GM21528 (cell line): ENCODE results near the gene SLC44A5.
"Not testable (repeated sequence)": the region's sequence is repeated elsewhere in the genome, so short reads cannot be mapped to it uniquely, and the experiment has no call there.

Source experiments
- ATAC-seq: cut with Tn5 transposase; IDR thresholded peaks from one replicate; pipeline ENCODE4 v1.9.1; 2021; ENCODE audit warnings: mild to moderate bottlenecking, moderate library complexity; ENCODE audit not compliant: unreplicated experiment, low FRiP score

Gene SLC44A5

DNA sequence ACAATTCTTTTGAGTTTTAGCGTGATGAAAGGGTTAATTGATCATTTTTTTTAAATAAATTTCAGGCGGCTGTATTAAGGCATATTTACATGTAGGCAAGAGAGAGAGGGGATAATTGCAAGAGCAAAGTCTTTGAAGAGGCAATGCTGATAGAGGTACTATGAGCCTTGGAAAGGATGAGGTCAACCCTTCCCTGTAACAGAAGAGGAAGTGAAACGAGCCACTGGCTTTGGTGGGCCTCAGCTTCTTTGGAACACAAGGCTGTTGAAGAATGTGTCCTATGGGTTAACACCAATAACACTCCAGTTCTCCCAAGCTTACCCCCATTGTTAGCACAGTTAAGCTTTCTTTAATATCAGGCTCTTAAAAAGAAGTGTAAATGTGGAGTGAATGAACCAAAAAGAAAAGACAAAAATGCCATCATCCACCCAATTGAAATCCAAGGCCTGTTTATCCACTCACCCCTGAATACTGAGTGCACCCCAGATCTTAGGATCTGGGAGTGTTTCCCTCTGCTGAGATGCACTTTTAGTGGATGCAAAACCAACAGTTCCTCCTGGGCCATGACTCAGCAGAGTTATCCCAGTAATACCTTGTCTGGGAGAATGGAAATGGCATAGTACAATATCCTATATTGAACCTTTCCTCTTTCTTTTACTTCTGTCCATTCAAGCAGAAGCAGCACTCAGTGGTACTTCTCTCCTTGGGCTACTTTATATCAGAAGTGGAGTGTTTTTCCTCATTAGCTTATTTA lies 216.4 kb downstream of the SLC44A5 start:
- ATAC-seq: no peak

DNA sequence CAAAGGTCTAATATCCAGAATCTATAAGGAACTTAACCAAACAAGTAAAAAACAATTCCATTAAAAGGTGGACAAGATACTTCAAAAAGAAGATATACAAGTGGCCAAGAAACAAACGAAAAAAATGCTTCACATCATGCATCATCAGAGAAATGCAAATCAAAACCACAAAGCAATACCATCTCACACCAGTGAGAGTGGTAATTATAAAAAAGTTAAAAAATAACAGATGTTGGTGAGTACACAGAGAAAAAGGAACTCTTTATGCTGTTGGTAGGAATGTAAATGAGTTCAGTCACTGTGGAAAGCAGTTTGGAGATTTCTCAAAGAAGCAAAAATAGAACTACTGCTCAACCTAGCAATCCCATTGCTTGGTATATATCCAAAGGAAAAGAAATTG lies 218.6 kb downstream of the SLC44A5 start:
- peak; percentile 74 for ATAC-seq

DNA sequence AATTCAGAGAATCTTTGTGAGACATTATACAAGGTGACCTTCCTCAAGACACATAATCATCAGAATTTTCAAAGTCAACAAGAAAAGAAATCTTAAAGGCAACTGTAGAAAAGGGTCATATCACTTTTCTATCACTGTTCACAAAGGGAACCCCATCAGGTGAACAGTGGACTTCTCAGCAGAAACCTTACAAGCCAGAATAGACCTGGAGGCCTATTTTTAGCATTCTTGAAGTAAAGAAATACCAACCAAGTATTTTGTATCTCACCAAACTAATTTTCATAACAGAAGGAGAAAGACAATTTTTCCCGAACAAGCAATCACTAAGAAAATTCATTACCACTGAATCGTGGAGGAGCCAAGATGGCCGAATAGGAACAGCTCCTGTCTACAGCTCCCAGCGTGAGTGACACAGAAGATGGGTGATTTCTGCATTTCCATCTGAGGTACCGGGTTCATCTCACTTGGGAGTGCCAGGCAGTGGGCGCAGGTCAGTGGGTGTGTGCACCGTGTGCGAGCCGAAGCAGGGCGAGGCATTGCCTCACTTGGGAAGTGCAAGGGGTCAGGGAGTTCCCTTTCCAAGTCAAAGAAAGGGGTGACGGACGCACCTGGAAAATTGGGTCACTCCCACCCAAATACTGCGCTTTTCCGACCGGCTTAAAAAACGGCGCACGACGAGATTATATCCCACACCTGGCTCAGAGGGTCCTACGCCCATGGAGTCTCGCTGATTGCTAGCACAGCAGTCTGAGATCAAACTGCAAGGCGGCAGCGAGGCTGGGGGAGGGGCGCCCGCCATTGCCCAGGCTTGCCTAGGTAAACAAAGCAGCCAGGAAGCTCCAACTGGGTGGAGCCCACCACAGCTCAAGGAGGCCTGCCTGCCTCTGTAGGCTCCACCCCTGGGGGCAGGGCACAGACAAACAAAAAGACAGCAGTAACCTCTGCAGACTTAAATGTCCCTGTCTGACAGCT lies 235.2 kb downstream of the SLC44A5 start:
- ATAC-seq: not testable (repeated sequence)

DNA sequence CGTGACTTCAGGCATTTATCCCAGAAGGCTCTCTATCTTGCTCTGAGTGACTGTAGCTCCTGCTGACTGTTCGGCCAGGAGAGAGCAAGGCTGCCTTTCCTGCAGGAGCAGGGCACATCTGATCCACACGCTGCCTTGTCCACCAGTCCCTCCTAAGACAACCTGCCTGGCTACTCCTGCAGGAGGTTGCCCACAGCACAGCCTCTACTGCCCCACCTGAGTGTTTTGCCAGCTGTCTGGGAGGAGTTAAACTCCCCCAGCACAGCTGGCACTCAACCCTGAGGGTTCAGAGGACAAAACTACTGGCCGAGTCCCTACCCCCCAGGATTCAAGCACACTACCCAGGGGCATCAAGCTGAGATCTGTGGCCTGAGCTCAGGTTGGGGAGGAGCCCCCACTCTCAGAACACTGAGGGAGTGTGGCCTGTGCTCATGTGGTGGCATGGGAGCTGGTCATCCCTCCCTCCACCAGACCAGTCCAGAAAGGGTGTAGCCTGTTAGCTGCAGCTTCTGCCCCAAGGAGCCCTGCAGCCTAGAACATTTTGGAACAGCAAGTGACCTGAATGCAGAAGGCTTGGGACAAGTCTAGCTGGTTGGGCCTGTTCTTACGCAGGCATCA lies 237.3 kb downstream of the SLC44A5 start:
- ATAC-seq: no peak

GRCh38 chr1:75366595-75366994 lies 244.3 kb downstream of the SLC44A5 start:
- no peak for ATAC-seq

DNA sequence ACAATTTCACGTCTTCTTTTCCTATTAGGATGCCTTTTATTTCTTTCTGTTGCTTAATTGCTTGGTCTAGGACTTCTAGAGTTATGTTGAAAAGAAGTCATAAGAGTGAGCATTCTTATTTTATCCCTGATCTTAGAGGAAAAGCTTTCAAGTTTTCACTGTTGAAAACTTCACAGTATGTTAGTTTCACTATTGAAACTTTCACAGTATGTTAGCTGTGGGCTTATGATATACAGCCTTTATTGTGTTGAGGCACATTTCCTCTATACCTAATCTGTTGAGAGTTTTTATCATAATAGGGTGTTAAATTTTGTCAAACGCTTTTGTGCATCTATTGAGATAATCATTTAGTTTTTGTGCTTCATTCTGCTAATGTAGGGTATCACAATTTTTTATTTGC lies 249.7 kb downstream of the SLC44A5 start:
- no peak for ATAC-seq

DNA sequence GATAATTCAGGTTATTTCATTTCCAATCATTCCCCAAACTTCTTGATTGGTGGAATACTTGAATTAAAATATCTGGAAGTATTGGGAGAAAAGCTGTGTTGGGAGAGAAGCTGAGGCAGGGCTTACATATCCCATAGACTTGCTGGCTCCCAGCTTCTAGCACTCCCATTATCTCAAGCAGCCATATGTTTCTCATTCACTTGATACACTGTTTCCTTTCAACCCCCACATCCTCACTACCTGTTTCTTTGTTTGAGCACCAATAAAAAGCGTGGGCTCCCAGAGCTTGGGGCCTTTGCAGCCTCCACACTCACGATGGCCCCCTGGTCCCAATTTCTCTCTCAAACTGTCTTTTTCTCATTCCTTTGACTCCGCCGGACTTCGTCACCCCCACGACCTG lies 256.6 kb downstream of the SLC44A5 start:
- ATAC-seq: not testable (repeated sequence)

GRCh38 chr1:75353051-75353450 lies 257.9 kb downstream of the SLC44A5 start:
- no peak for ATAC-seq

- ATAC-seq: no peak
Measured at GRCh38 chr1:75345538-75346292, 265.2 kb downstream of the SLC44A5 start.

- ATAC-seq: no peak
Measured at GRCh38 chr1:75342786-75343185, 268.1 kb downstream of the SLC44A5 start.

GRCh38 chr1:75341537-75341936 lies 269.4 kb downstream of the SLC44A5 start:
- no peak for ATAC-seq

GRCh38 chr1:75338616-75339483 lies 272.1 kb downstream of the SLC44A5 start:
- ATAC-seq: peak; percentile 90

- no peak for ATAC-seq
Measured at GRCh38 chr1:75334876-75335389, 276.0 kb downstream of the SLC44A5 start.

DNA sequence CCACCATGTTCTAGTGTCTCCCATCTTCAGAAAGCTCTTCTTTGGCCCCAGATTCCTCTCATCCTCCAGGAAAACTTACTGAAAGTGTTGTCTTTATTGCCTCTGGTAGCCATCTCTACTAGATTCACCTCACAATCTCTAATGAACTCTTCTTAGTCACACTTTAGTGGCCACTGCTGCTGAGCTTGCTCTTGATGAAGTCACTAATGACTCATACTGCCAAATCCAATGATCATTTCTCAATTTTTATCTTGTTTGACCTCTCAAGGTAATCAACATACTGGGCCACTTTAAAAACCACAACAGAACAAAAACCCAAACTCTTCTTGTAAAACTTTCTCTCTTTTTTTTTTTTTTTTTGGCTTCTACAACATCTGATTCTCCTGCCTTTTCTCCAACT lies 280.3 kb downstream of the SLC44A5 start:
- no peak for ATAC-seq

DNA sequence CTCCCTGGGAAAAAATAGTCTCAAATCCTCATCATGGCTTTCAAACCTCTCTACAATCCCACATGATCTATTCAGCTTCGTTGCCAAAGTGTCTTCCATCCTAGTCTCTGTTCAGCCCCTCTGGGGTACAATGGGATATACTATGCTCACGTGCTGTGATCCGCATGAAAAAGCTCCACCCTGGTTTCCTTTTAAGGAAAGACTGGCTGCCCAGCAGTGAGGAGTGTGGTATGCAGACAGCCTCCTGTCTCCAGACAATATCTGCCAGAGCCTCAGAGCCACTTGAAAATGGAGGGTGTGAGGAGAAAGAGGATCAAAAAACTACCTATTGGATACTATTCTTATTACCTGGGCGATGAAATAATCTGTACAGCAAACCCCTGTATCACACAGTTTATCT lies 282.2 kb downstream of the SLC44A5 start:
- no peak for ATAC-seq

DNA sequence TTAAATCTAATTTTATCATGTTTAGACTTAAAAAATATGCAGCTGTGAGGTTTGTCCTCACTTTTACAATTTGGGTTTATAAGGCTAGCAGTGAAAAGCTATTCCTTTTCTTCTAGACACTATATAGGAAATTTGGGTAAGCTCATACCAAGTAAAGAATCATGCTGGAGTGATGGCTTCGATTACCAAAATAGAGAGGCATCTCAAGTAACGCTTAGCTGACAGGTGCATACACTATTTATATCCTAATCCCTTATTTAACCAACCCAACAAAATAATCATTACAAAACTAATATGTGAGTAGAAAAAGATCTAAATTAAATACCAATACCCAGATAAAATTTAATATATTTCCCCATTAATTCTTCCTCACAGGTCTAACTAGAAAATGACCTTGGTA lies 283.5 kb downstream of the SLC44A5 start:
- ATAC-seq: no peak

DNA sequence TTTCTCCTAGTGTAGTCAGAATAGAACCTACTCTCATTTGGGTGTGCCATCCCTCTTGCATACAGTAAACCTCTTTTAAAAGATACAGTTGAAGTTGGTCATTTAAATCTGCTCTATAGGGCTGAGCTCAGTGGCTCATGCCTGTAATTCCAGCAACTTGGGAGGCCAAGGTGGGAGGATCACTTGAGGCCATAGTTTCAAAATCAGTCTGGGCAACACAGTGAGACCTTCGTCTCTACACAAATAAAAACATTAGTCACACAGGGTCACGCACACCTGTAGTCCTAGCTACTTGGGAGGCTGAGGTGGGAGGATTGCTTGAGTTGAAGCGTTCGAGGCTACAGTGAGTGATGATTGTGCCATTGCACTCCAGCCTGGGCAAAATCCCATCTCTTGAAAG lies 292.9 kb downstream of the SLC44A5 start:
- no peak for ATAC-seq

- ATAC-seq: no peak
Measured at GRCh38 chr1:75316230-75316629, 294.7 kb downstream of the SLC44A5 start.

DNA sequence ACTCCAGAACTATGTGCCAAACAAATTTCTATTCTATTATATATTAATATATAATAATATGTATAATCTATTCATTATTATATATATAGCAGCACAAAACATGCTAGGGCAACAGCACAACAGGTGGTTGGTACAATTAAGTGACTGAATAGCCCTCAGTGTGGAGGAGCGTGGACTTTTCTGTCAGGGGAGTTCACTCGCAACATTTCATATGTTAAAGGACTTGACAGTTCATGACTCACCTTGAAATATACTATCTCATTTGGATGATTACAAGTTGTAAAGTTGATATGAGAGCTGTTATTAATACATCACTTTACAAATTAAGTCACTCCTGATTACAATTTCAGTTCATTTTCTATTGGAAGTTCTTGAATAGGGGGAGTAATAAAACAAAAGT lies 298.3 kb downstream of the SLC44A5 start:
- ATAC-seq: no peak
